HG03060 (cell line): ENCODE measurements around the gene S100A16.
"Not testable (repeated sequence)": the region's sequence is repeated elsewhere in the genome, so short reads cannot be mapped to it uniquely, and the experiment has no call there.

Source experiments
- ATAC-seq: cut with Tn5 transposase; IDR thresholded peaks from one replicate; pipeline ENCODE4 v1.9.1; 2021; ENCODE audit warnings: low read depth, moderate number of reproducible peaks; ENCODE audit not compliant: unreplicated experiment

S100A16 gene

GRCh38 chr1:153612755-153613331, at the start of gene S100A16:
TSS of gene S100A16 (minus strand) at chr1:153613137. CDS start at chr1:153608151, 4,986 bp downstream.
- no peak for ATAC-seq

- no peak for ATAC-seq
These were observed 49.3 kb upstream of the S100A16 start for GRCh38 chr1:153662269-153662668.

DNA sequence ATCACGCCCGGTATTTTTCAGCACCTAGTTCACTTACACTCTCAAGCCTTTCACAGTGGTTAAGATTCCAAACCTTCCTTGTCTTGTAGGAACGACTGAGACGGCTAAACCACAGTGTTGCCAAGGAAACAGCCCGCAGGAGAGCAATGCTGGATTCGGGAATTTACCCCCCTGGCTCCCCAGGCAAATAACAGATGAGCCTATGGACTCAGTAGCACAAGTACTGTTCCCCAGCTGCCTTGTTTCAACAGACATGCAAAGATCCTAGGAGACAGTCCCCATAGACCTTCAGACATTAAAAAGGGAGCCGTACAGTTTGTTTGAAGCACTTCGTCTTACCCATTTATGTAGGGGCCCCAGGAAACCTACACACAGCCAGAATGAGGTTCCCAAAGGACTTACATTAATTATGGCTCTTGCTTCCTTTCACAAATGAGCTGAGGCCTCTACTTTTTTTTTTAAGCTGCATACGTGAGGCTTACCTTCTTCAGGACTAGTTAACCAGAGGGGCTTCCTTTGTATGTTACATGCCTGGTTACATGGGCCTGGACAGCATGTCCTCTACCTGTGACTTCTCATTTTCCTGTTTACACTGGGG, 48.3 kb upstream of the S100A16 start:
- ATAC-seq = no peak

DNA sequence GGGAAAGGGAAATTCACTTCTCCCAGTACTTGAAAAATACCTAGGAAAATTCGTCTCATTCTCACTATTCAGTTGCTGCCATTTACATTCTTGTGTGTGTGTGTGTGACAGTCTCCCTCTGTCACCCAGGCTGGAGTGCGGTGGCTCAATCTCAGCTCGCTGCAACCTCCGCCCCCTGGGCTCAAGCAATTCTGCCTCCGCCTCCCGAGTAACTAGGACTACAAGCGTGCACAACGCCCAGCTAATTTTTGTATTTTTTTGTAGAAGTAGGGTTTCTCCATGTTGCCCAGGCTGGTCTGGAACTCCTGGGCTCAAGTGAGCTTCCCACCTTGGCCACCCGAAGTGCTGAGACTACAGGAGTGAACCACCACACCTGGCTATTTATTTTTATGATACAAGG, 46.7 kb upstream of the S100A16 start:
- ATAC-seq = no peak

GRCh38 chr1:153659175-153659534, 46.2 kb upstream of the S100A16 start:
- ATAC-seq = no peak

DNA sequence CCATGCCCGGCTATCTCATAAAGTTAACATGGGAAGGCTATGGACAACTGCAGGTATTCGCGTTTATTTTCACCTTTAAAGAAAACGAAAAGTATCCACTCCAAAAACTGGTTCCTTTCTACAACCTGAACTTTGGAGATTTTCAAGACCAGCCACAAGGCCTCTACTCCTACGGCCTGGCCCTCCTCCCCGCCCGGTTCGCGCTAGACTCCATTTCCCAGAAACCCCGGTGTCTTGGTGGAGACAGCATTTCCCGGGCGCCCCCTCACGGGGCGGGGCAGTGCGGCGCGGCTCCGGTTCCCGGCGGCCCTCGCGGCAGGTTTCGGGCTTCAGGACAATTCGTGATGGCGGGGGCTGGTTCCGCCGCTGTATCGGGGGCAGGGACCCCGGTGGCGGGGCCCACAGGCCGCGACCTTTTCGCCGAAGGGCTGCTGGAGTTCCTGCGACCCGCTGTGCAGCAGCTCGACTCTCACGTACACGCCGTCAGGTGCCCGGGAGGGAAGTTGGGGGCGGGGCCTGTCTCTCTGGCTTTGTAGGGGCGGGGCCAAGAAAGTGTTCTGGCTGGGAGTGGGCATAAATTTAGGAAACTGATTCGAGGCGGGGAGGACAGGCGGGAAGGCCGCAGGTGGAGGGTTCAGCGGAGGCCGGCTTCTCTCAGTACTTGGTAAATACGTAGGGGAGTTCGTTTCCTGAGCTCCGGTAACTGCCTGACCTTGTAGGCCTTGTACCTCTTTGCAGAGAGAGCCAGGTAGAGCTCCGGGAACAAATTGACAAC, 45.6 kb upstream of the S100A16 start, which contains the start of gene SNAPIN:
Gene SNAPIN, plus strand, starts transcription at position 304 of the 775 bp plus-strand sequence. Its CDS starts 41 bp downstream, at position 345.
- peak; percentile 51 for ATAC-seq

DNA sequence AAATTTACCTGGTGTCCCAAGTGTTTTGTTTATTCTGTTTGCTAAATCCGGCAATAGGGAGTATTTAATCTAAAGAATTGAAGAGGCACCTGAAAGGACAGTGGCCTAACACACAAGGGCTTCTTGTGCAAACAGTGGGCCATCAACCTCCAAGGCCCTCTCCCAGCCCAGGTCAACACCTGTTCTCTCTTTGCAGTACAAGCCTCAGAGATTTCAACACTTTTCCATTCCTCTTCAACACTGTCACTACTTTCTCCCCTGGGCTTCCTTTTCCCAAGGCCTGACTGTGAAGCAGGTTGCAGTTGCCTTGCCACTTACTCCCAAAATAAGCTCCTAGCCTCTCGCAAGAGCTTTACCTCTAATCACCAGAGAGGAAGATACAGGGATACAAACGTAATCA, 42.4 kb upstream of the S100A16 start:
- no peak for ATAC-seq

DNA sequence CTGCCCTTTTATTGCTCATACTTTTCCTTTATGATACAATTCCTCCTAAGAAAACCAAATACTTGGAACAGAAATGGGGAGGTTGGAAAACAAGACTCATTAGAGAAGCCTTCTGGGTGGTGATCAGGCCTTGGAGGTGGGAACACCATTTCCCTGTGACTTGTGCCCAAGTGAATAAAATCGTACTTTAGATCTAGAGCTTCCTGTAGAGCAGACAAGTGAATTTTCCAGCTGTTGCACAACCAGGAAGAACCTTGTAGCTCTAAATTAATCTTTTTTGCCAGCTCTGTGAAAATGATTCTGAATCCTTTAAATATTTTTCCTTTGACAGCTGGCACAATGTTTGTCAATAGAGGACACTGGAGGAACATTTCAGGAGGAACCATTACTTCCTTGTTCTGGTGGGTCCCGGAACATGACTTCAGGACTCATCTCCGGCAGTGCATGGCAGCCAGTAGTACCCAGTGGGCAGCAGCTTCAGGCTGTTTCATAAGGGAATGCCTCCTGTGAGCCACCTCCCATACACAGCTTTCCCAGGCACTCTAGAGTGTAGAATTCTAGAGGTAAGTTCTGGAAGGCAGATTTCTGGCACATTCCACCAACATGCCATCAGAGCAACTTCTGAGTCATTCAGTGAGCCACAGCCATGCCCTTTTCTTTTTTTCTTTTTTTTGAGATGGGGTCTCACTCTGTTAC, 40.0 kb upstream of the S100A16 start:
- no peak for ATAC-seq

- no peak for ATAC-seq
These were observed 38.8 kb upstream of the S100A16 start for GRCh38 chr1:153651771-153652170.

DNA sequence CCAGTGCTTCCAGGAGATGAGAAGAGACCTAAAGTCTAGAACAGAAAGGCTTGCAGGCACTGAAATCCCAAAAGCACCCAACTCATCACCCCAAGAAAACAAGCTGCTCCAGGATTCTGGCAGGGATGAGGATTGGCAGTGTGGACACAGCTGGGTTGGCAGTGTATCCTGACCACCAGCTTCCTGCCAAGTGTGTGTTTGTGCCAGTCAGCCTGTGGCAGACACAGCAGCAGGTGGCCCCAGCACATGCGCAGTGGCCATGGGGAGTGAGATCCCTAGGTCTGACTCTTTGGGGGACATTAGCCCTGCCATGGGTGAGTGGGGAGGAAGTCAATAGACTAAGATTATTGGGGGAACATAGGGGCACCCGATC, 36.9 kb upstream of the S100A16 start:
- ATAC-seq = no peak

GRCh38 chr1:153649137-153649862, 36.4 kb upstream of the S100A16 start:
- no peak for ATAC-seq

DNA sequence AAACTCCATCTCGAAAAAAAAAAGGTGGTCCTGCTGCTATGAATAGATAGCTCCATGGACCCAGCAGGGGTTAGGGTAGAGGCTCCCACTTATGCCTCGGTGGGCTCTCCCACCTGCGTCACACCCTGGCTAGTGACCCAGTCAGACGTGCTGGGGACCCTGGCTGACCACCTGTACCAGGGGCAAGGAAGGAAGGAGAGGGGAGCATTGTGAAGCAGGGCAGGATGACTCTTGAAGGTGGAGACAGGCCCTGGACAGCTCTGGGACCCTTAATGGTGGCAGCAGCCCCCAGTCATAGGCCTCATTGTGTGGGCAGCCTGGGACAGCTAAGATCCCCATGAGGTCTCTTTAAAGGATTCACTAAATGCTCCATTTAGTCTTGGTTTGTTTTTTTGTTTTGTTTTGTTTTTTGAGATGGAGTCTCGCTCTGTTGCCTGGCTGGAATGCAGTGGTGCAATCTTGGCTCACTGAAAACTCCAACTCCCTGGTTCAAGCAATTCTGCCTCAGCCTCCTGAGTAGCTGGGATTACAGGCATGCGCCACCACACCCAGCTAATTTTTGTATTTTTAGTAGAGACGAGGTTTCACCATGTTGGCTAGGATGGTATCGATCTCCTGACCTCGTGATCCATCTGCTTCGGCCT, 35.2 kb upstream of the S100A16 start:
- no peak for ATAC-seq

- no peak for ATAC-seq
These were observed 34.4 kb upstream of the S100A16 start for GRCh38 chr1:153647346-153647714.

- no peak for ATAC-seq
These were observed 33.9 kb upstream of the S100A16 start for GRCh38 chr1:153646672-153647345.

GRCh38 chr1:153643816-153644215, 30.9 kb upstream of the S100A16 start:
- ATAC-seq = no peak

DNA sequence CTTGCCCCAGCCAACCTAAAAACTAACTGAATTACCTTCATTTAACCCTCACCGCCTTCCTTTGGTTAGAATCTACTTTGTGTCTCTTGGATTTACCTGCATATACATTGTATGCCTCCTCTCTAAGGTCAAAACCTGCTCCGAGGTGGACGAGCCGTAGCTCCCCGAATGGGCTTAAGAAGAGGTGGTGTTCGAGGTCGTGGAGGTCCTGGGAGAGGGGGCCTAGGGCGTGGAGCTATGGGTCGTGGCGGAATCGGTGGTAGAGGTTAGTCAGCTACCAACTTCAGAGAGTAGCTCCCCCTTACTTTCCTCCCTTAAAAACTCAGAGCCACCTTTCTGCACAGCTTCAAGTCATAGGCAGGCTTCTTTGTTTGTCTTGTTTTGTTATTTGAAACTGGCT, 30.2 kb upstream of the S100A16 start:
- no peak for ATAC-seq

DNA sequence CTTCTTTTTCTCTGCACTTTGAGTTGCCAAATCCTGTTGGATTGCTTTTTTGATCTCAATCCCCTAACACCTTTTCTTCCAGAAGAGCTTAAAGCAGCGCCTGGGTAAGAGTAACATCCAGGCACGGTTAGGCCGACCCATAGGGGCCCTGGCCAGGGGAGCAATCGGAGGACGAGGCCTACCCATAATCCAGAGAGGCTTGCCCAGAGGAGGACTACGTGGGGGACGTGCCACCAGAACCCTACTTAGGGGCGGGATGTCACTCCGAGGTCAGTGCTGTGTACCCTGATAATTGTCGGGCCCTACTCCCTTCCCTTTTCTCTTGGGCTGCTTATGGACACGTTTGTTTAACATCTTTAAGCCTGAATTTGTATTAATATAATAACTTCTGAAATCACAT, 29.2 kb upstream of the S100A16 start:
- ATAC-seq = no peak

DNA sequence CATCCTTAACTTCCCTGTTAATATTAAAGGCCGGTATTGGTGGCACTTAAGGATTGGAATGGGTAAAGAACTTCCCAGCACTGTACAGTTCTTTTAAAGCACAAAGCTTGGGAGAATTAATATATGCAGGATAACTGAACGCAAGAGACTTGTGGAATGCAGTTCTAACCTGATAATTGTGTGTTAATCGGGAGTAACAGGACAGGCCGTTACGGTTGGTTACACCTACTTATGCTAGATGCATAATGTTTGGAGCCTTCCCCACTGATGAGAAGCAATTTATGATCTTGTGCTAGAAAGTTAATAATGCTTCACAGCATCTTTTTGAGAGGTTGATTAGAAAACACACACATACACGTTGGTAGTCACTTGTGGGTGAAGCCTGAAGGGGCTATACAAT, 27.9 kb upstream of the S100A16 start:
- ATAC-seq = no peak

GRCh38 chr1:153640213-153640612, 27.3 kb upstream of the S100A16 start:
- ATAC-seq = not testable (repeated sequence)

DNA sequence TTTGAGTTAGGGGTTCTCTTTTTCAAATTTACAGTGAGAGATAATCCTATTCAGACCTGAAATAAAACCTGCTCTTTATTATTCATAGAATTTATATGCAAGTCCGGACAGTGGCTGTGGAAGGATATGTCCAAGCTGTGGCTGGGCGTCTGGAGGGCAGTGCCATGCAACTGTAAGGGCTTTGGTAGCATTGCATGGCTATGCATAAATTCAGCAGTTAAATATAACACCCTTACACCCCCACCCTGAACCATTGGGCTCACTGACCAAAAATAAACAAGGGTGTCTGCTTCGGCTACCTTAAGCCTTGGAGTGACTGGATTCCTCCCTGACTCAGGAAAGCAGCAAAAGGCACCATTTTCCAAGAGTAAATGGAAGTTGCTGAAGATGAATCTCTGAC, 26.3 kb upstream of the S100A16 start:
- ATAC-seq = no peak
